ENCODE measurements around the gene PTGES2.
A peak's percentile ranks its signal among the peaks of the same experiment; 100 is the strongest.
"Not testable (repeated sequence)": the region's sequence is repeated elsewhere in the genome, so short reads cannot be mapped to it uniquely, and the experiment has no call there.

The PTGES2 gene

GRCh38 chr9:128136816-128137793 lies 9.6 kb upstream of the PTGES2 start:
- no peak for DNase-seq

DNA sequence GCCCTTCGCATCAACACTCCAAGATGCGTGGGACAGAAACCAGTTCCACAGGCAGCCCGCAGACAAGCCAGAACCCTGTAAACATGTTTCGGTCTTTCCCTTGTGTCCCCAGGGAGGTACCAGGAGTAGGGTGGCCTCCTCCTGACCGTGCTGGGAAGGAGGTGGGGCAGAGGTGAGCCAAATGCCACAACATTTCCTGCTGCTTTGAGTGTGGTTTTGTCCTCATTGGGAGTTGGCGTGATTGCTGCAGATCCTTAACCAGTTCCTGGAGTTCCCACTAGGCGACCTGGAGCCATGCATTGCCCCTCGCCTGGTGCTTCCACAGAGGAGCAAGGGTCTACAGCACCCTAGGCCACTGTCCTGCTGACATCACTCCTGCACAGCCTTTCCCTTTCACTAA lies 8.0 kb upstream of the PTGES2 start:
- DNase-seq: not testable (repeated sequence)

DNA sequence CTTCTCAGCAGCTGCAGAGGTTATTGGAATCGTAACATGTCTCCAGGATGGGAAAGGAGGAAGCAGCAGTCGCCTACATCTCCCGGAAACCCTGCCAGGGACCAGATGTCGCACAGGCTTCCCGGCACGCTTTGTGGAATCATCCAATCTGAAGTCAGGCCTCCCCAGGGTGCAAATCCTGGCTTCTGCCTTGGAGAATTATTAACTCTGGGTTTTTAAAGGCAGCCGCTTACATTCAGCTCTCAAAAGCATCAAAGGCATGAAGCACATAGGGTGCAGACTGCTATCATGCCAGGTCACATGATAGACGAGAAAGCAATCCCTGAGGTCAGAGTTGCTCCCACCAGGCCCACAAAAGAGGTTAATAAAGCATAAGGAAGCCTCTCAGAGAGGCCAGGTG lies 4.6 kb upstream of the PTGES2 start:
- not testable (repeated sequence) for DNase-seq

DNA sequence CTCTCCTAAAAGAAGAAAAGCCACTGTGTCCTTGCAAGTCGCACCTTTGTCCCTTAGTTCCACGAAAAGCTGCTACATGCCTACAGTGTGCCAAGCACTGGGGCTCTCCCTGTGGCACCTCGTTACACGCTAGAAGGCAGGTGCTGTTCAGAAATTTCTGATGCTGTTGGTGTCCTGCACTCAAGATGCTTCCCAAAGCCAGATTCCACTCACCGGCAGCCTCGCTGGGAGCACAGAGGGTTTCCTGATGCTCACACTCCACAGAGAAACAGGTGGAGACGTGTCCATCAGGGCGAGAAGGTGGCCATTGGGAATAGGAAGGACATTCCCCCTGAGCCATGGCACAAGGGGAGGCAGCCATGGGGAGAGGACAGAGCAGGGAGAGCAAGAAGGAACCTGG lies 3.8 kb upstream of the PTGES2 start:
- DNase-seq: not testable (repeated sequence)

DNA sequence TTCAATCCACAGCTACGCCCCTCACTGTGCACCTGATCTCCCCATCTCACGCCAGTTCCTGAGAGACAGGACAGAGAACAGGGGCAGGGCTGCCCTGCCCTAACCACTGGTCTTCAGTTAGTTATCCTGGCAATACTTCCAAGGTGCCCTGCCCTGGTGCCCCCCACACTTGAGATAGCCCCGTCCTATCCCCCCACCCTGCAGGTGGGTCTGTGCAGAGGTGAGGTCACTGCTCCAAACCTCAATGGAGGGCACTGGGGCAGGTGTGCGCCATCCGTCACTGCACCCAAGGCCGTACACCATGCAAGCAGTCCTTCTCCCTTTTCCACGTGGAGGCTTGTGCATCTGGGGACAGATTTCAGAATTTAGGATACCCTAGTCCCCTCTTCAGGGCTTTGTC lies 3.1 kb upstream of the PTGES2 start:
- DNase-seq: not testable (repeated sequence)

- not testable (repeated sequence) for DNase-seq
Observed at GRCh38 chr9:128129976-128130590, 2.6 kb upstream of the PTGES2 start.

DNA sequence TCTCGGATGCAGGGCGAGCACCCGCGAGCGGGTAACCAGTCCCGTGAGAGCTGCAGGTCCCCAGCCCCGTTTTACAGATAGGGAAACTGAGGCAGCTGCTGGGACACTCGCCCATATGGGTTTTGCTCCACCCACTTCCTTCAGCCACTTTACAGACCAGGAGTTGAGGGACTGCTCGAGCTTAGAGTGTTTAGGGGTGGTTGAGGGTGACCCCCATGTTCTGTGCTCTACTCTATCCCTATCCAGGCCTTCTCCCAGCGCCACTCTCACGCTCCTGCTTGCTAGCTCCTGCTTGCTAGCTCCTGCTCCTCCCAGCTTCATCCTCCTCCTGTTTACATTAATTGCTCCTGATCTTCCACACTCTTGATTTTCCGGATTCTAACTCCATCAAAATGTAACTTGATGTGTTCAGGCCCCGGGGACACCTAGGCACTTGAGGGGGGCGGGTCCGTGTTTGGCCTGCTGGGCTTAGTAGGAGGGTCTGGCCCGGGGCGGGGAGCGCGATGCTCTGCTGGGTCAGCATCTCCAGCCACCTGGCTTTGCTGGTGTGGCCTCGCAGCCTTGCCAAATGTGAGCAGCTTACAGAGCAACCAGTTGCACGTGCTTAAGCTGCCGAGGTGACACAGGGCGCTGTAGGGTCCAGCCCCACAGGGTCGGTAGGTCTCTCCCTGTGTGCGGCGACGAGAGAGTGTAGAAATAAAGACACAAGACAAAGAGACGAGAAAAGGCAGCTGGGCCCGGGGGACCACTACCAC lies 1.5 kb upstream of the PTGES2 start:
- no peak for DNase-seq

- DNase-seq: peak; percentile 68
Observed at GRCh38 chr9:128127990-128128835, 684 bp upstream of the PTGES2 start.

DNA sequence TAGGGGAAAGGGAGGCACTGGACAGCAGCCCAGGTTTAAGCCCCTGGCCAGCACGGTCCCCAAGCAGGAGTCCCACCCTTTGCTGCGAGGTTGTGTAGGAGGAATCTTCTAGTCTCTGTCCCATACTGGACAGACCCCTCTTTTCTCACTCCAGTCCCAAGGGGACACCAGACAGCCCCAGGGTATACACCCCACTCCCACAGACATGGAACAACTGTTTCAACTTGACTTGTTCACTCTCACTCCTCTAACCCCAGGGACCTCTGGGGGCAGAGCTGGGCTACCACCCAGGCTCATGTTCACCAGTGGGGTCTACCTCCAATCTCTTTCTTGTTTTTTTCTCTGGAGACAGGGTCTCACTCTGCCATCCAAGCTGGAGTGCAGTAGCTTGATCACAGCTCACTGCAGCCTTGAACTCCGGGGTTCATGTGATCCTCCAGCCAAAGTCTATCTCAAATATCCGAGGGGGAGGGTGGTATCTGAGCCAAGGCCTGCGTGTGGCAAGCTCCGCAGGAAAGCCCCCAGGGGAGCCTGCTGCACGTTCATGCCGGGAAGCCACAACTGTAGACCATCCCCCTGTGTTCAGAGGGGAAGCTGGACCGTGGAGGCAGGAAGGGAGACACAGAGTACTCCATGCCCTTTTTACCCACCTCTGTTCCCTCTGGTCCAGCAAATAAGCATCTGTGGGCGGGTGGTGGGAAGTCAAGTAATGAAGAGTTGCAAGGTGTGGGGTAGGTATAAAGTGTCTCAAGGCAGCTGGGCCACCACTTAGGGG lies 1.8 kb downstream of the PTGES2 start:
- no peak for DNase-seq

GRCh38 chr9:128124873-128125579 lies 2.5 kb downstream of the PTGES2 start:
- DNase-seq: no peak

DNA sequence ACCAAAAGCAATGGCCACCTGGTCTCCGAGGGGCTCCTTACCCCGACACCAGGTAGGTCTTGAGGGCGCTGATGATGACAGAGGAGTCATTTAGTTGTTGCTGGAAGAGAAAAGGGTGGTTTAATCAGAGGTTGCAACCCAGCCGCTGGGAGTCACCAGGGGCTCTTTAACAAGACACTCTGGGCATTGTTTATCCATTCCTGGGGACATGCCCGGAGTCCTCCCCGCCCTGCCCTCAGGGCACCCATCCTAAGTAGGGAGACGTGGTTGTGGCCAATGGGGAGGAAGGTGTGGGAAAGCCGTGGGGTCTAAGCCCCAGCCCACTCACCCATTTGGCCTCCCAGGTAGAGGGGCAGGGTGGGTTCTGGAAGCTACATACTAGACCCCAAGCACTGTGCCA lies 3.1 kb downstream of the PTGES2 start:
- DNase-seq: no peak

DNA sequence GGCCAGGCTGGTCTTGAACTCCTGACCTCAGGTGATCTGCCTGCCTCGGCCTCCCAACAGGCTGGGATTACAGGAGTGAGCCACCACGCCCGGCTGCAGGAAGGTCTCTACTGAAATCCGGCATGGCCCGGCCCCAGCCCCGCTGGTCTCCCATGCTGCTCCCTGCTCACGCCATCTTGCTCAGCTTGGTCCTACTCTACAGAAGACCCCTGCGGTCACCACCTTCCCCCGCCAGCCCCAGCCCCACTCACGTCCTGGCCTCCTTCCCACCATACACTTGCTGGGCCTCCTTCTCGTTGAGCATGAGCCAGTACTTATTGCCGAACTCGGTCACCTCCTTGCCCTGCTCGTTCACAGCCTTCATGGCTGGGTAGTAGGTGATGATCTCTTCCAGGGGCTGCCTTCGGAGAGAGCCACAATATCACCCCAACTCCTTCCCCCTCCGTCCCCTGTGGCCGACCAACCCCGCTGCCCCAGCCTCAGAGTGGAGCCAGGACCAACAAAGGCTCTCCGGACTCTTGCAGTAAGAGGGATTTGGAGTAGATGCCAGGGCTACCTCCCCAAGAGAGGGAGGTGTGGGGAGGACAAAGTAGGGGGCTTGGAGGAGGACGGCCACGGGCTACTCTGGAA lies 4.0 kb downstream of the PTGES2 start:
- no peak for DNase-seq

- no peak for DNase-seq
Observed at GRCh38 chr9:128122809-128123175, 4.7 kb downstream of the PTGES2 start.

GRCh38 chr9:128121924-128122808 lies 5.4 kb downstream of the PTGES2 start:
- no peak for DNase-seq

DNA sequence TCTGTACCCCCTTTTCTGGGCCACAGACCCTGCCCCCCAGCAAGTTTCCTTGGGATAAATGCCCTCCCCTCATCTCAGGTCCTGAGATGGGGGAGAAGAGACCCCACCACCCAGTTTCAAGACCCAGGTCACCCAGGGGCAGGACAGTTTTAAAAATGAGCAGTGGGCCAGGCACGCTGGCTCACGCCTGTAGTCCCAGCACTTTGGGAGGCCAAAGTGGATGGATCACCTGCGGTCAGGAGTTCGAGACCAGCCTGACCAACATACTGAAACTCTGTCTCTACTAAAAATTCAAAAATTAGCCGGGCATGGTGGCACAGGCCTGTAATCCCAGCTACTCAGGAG lies 6.1 kb downstream of the PTGES2 start:
- DNase-seq: no peak

DNA sequence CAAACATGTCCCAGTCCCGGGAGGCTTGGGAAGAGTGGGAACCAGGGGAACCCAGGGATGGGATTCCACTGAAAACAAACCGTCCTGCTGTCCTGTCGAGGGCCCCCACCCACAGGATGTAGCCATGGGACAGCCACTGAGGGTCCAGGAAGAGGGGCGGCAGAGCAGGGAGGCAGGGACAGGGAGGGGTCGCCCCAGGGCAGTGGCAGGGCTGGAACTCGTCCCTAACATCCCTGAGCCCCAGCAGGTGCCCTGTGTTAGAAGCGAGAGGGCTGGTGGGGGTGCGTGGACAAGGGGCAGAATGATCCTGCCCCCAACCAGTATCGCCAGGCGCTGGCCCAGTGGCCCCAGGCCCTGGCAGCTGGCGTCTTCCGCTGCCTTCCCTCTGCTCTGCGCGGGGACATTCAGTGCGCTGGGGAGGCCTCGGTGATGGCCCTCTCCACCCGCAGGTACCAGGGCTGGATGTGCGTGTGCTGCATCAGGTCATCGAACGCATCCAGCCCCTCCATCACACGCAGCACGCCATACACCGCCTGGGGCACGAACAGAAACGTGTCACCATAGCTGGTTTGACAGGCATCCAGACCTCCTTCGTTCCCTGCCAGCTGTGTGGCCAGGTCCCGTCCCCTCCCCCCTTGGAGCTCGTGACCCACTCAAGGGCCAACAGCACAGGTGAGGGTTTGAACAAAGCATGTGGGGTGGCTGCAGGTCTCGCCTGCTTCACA lies 6.6 kb downstream of the PTGES2 start:
- DNase-seq: no peak

DNA sequence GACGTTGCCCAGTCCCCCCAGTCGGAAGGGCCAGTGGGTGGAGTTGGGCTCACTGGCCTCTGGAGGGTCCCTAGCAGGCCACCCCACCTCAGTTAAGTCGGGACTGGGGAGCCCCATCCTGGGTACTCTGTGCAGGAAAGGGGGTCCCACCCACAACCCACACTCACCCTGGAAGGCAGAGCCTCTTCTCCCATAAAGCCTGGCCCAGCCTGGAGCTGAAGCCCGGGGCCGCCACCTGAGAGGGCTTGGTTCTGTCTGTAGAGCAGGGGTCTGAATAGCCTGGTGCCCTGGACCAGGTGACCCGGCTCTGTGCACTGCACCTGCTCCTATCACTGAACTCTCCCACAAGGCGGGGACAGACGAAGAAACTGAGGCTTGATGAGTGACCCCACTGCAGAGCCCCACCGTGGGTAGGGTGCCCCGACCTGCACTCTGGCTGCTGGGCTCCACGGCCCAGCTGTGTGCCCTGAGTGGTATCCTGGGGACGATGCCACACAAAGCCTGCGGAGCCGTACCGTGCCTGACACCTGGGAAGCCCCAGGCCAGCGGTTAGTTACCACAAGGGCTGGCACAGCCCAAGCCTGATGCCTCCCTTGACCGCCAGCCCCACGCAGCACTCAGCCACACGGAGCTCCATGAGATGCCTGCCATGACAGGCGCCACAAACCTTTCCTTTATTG lies 7.3 kb downstream of the PTGES2 start:
- DNase-seq: no peak

DNA sequence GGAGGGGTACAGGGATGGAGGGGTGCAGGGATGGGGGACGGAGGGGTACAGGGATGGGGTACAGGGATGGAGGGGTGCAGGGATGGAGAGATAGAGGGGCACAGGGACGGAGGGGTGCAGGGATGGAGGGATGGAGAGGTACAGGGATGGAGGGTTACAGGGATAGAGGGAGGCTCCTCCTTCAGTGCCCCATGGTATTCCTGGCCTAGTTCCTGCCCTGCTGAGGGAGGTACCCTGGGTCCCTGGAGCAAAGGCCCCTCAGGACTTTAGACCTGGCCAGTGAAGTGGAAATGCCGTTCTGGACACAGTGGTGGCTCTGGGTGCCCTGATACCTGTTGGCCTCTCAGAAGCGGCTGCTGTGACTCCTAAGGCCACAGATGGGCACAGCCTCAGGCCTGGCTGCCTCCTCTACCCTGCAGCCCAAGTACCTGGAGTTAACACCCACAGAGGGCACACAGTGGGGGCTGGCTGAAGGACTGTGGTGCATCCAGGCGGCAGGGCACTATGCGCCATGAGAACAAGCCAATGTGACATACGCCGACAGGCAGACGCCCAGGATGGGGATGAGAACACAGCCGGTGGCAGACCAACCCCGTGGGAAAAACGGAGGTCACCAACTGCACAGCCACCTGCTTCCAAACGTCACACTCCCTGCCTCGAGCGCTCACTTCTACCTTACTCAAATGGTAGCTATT lies 8.4 kb downstream of the PTGES2 start:
- DNase-seq: no peak
